GM19397 (cell line): ENCODE data around the gene MET.

Experiments
- ATAC-seq: cut with Tn5 transposase; IDR thresholded peaks from one replicate; pipeline ENCODE4 v1.9.1; 2021; ENCODE audit warnings: mild to moderate bottlenecking, moderate library complexity; ENCODE audit not compliant: unreplicated experiment

The MET gene

DNA sequence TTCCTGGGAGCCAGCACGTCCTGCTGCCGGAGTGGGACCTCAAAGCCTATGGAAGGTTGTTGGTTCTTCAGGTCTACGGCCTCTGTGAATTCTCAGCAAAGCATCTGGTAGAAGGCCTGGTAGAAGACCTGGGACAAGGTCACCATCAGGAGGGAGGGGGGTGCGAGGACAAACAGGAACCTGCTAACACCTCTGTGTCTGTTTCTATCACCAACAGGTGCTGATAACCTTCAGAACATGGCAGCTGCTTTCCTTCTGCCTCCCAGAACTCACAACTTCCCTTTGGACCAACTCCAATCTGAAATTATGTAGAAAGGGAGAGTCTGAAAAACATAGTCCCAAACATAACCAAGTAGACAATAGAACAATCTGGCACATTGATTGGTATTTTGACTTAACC lies 8.3 kb upstream of the MET start:
- ATAC-seq, result no peak

DNA sequence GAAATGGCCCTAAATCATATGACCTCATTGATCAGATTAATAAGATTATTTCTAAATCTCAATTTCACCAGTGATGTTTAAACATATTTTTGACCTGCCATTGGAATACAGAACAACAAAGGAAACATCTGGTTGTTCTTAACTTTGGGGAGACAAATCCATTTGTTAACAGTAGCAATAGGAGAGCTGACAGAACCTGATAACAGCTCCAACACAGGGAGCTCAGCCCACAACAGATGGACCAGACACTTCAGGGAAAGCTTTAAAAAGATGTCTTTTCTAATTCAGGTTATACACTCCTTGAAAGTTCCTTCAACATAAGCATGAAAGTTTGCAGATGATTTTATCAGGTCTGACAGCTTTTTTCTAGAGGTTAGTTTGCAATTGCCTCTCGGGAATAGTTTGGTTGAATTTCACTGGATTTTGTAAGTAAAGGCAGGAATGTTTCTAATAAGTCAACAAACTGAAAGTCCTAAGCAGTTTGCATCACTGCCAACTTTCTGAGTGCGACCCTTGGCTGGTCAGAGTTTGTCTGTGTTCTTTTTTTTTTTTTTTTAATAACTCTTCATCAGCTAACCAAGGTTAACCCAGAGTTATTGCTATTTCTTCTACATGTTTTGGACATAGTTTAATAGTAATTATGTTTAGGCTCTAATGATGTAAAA lies 6.5 kb upstream of the MET start:
- ATAC-seq, result no peak

DNA sequence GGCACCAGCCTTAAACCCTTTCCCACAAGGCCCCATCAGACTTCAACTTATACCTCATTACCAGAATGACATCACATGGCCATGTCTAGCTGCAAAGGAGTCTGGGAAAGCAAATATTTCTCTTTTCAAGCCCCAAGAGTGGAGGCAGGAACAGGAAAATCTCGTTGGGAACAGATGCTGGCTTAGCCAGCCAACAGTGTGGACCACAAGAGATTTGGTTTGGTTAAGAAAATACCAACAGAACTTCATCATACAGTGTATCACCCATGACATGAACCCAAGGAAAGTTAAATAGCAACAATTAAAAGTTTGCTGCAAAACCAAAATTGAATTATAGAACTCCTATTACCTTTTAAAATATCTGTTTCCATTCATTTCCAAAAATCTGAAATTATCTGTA lies 2.2 kb upstream of the MET start:
- ATAC-seq, result no peak

DNA sequence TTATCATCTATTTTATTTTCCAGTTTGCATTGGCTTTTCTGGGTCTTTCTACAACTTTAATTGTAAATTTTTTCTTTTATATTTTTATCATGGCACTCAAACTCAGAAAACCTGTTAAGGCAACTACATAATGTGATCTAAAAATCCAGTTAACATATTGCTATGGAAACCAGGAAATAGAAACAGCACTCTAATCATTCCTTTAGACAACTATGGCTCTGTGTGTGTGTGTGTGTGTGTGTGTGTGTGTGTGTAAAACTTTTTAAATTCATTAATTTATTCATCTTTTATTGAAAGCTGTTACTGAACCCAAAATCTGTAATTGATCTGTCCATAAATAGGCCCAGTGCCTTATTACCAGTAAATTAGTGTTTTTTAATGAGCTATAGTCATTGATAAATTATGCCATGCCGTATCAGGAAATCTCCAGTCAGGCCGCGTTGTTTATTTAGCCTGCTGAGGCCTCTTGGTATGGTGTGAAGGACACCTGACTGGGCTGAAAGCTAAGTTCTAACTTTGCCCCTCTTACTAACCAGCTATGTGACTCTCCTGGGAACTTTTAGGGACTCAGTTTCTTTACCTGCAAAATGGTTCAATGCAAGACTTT lies 1.5 kb upstream of the MET start:
- ATAC-seq, result no peak

DNA sequence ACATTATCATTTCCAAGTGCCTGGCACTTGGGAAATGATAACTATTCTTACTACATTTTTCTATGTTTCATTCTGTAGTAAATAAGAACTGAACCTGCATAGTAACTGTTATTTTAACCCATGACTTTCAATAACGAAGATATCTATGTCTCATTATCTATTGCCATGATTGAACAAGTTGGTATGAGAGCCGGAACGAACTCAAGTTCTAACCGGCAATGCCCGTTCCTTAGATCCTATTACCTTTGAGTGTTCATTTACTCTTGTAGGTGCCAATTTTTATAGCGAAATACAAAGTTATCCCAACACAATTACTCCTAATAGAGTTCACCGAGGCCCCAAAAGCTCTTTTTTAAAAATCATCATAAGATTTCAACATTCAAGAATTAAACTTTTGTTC lies 885 bp upstream of the MET start:
- no peak for ATAC-seq

DNA sequence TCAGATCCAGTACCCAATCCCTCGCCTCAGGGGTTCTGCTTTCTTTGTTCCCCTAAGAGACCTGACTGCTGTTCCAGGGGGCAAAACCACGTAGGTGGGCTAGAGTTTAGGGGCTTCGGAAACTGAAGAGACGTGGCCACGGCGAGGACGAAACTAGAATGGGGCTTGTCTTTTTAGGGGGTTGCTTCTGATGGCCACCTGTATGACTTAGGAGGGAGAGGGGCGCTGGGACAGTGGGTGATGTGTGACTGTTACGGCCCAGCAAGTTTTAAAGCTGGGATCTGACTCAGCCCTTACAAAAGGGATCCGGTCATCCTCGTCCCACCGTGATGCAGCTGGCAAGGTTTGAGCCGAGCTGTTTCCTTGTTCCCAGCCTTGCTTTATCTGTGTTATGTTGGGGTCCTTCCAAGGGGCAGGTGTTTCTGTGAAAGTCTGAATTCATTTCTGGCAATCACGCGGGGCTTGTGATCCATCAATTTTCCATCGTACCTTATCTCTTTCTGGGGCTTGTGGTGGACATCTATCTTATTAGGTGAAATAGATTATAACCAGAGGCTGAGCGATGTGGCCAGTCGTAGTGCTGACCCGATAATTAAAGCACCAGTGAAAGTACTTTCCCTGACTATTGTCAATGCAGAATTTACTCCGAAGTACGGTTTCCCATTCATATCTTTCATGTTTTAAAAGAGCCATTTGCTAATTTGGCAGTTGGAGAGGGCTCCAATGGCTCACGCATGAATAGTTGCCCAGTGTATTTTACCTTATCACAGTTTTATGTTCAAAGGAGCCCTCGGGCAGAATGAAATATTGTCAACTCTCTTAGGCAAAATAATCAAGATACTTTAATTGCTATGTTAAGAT lies 830 bp downstream of the MET start:
- no peak for ATAC-seq

DNA sequence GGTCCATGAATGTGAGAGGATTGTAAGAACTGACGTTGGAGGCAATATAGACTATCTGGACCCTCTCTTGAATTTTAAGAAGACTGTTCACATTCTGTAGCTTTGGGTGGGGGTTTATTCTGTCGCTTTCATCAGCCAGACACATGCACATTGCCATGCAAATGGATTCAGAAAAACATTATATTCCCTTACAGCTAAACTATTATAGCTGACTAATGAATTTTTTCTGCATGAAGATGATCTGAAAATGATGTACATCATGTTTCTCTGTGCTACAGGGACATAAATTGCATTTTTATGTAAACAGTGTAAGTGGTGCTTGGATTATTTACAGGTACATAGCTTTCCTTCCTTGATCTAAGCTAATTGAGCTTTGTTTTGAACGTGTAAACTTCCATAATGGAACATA lies 1.5 kb downstream of the MET start:
- no peak for ATAC-seq

DNA sequence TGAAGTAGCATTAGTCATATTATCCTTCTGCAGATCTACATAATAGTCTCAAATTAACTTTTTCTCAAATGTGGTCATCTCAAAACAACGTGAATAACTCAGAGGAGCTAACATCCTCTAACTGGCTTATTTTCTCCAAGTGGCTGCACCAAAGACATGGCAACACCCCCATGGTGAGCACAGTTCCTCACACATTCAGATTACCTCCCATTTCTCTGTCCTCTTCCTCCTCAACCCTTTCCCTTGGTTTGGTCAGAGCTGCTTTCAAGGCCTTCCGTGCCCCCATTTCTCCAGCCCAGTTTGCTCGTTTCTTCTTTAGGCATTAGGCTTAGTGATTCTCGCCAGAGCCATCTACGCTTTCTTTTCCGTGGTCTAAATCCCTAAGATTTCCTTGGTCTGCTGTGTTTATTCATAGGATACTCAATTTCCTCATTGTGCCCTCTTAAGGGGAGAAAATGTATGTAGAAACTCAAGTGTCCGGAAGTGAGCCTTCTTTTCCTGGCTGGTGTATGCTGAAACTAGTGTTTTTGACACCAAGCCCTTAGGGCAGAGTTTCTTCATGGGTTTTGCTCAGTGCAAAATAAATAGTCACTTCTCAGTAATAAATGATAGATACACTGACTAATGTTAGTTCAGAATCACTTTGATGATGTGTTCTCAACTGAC lies 2.6 kb downstream of the MET start:
- no peak for ATAC-seq

DNA sequence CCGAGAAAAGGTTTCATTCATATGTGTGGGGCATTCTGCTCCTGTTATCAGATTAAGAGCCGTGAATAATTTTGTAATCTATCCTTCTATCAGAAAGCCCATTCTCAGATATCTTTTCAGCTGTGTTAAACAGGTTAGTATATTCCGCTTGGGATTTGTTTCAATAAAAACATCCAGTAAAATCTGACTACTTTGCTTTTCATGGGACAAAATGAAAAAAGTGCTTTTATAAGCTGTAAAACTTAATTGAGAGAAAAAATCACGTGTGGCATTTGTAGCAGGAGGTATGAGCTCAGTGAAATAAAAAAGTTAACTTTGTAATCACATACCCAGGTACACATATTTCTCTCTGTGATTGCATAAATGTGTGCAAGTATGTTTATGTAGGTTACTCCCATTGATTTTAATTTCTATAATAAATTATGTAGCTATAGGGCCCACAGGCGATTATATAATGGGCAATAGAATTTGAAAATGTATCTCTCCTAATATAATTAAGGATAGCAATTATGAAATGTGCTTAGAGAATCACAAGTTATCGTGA lies 3.9 kb downstream of the MET start:
- ATAC-seq, result no peak

DNA sequence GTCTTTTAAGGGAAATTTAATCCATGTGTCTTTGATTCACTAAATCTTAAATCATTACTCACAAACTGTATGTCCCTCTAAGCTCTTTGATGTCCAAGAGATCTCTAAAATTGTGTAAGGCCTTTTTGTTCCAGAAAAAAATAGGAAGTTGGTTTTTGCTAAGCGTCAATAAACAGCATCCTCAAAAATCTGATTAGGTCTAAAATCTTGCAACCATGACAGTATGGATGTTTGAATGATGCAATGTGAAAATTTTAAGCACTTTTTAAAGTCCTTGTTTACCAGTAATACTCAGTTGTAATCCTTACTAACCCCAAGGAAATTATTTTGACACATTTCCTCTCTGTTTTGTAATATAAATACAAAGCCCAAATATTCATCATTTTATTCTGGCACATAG lies 6.8 kb downstream of the MET start:
- ATAC-seq, result no peak

DNA sequence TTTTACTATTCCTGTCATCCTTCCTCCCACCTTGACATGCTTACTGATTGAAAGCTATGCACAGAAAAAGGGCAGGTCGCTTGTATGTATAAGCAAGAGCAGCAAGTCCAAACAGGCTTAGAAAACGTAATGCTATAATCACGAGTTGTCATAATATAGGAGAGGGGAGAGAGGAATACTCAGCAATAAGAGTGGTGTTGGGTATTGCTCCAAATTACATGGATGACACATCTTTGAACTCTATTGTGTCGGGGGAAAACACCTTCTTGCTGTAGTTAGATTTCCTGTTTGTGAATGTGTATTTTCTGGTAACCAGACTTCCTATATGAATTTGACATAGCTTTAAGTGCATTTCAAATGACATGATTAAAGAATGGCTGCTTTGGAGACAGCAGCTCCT lies 7.5 kb downstream of the MET start:
- ATAC-seq, result no peak

DNA sequence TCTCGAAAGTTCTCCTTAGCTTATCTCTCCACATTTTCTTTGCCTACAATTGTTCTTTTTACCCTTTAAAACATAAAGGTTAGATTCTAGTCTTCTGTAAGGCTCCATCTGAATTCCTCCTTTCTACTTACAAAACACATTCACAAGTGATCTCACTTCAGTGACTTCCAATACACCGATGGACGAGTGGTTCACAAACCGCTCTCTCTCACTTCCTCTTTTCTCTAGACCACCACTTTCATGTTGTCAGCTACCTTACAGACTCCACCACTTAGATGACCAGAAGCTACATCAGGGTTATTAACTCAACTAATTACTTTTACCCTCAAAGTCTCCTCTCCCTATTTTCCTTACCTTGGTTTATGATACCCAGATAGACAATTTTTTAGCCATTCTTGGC lies 11.8 kb downstream of the MET start:
- peak; percentile 100 for ATAC-seq

DNA sequence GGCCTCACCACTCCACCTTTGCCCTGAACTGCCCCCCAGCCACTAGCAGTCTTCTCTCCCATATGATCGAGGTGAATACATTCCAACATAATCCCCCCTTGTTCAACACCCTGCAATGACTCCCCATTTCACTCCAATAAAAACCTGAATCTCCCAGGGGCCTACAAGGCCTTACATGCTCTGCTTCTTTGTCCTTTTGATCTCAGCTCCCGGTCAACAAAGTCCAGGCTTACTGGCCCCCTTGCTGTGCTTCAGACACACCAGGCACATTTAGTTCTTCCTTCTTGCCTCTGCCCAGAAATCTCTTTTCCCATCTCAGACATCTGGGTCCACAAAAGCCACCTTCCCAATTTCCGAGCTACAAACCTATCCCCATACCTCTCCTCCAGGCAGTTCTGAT lies 14.0 kb downstream of the MET start:
- ATAC-seq, result no peak

DNA sequence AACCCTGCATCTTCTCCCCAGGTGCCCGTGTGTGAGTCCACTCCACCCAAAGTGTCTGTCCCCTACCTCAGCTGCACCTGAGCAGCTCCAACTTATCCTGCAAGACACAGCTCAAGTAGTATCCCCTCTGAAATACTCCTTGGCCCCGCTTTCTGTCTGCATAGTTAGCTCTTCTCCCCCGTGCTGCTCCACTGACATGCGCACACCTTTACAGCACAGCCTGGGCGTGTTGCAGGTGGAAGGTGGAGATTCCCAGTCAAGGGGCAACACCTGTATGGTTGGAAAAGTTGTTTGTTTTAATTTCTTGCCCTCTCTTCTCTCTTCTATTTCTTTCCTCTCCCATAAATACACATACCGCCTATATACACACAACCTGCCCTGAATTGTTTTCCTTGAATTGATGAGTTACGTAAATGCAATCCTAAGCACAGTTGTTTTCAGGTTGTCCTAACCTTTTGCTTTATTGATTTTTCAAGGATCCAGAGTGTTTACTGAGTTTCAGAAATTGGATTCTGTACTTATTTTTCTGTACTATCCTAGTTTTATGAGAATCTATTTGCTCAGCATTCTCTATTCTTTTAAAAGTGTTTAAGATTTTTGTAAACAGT lies 14.9 kb downstream of the MET start:
- ATAC-seq, result no peak

DNA sequence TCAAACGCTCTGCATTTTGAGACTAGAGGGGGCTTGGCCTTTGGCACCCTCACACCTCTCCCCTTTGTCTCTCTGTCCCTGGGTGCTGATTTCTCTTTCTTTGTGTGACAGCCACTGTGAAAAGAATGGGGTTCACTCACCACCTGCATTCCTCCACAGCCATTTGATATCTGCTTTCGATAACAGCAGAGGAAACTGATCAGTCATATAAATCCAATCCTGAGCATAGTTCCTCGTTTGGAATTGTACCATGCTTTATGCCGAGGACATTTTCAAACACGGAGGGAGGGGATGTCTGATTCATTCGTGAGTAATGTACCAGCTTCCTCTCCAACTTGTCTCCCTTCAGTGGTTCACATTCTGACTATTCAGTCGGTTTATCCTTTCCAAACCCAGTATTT lies 15.8 kb downstream of the MET start:
- no peak for ATAC-seq

DNA sequence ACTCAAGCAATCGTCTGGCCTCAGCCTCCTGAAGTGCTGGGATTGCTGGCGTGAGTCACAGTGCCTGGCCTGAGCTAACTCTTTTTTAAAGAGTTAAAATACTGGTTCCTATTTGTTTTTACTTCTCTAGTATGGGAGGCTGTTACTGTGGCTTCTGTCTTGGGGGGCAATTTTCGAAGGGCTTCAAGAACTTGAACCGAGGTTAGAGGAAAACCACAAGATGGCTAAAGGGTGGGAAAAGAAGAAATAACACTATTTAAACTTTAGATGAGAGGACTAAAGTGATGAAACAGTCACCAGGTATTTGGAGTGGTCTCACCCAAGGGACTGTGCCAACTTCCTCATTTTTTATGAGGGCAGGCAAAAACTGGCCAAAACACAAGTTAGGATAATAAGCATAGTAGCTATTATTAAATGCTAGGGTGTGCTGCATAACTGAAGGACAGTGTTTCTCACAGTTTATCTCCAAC lies 17.8 kb downstream of the MET start:
- no peak for ATAC-seq

DNA sequence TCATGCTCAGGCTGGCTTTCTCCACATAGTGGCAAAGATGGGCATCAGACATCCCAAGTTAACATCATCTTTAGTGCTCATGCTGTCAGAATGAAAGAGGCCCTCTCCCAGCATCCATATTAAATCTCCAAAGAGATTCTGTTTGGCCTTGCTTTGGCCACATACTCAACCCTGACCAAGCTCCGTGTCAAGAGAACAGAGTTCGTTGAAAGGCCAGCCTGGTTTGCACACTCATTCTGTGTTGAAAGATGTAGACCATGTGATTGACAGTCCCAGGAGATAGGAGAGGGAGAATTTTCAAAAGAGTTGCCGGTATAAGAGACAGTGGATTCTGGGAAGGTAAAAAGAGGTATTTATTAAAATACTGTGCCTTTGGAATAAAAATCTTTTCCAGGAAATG lies 19.7 kb downstream of the MET start:
- no peak for ATAC-seq

DNA sequence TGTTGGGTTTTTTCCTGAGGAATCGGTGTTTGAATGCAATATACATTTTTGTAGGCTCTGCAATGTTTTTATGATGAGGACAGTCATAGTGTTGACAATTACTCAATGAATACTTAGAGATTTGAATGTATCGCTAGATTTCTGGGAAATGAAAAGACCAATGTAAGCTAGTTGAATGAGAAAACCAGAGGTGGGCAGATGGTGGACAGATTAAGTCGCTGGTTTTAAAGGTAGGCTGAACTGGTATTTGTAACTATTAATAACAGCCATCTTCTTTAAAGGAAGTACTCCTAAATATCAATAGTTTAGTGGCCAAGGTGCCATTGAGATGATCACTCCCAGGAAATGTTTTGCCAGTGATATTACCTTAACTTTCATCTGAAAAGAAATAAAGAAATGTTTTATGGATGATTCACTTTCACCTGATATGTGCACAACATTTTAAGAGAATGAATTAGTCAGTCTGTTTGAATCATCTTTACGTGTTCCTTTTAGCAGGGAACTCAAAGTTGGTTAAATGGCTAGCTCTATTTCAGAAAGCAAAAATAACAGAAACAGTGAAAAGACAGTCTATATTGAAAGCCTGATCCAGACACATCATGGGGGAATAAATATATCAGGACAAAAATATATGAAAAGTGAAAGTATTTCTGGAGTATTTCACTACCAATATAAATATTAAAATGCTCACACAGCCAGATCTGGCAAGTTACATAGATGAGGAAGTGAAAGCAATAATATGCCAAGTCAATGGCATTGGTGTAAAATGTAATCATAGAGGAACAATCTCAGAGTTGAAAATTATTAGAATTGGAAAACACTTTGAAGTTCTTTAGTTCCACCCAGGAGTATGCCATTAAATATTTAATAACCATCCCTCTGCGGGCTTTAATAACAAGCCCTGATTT lies 20.7 kb downstream of the MET start:
- ATAC-seq, result no peak

DNA sequence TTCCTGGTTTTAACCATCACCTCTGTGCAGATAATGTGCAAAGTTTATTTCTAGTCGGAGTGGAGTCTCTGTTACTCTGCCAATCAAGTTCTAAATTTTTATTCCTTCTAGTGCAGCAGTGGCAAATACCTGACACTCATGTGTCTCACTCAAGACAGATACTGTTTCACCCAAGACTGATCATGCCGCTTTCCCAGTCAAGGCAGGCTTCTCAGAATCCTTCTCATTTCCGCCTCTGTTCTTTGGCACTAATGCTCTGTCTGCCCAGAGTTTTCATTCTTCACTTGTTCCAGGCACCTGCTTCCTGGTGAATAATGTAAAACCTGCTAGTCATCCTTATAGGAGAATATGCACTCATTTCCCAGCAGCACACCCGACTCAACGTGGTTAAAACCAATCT lies 24.7 kb downstream of the MET start:
- ATAC-seq, result no peak

DNA sequence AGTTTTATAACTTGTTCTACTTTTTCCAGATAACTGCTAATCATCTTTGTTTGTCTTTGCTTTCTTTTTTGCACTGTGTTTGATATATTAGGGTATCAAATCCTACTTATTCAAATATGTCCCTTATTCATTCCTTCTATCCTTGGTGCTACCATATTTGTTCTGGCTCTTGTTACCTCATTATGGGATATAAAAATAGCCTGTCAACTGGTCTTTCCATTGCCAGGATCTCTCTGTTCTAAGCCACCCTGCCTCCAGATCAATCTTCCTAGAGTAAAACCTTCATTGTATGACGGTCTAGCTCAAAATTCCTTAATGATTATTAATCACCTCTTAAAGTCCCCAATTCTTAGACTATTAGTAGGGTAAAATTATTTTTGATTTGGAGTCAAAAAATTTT lies 25.2 kb downstream of the MET start:
- ATAC-seq, result no peak
